ENCODE measurements around the gene EXOC8. TPM values are rescaled to one million over a fixed set of nuclear protein-coding genes. Genes with fewer than 3 reads are reported as not detected.

Gene EXOC8
- total and polyA plus RNA-seq, 2 of the 13 experiments (the other 11 are each of a cell fraction or from before 2014, with no cell fraction given): 2.1 to 7.9 TPM

DNA sequence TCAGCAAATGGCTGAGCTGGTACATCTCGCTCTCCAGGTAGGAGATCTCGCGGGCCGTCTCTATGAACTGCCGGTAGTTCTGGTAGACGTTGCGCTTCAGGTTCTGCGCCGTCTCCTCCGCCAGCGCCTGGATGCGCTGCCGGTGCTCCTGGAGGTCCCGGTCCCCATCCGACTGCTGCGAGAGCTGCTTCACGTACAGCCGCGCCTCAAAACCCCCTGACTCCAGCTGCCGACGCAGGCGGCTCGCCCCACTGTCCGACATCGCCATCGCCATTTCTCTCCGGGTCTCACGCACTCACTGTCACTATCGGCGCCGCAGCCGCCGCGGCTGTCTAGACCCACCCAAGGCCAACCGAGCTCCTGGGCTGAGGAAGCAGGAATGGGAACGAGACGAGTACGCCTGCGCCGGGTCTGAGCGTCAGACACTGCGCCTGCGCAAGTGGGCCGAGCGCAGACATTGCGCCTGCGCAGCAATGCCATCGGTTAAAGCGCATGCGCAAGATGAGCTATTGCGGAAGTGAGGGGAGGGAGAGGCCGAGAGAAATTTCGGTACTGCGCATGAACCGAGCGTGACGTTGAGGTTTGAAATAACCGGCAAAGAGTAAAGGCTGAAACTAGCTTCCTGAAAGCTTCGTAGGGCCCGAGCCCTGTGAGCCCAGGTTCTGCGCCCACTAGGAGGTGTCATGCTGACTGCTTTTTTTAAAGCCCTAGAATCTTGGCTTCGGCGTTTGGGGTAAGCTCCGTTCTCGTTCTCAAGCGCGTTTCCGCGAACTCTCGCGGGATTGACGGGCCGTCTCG is at the start of gene EXOC8 (continued):
- no peak for TF ChIP-seq MAF1 (CRISPR knock-in tag; IDR thresholded peaks at IDR 0.05; ENCODE audit: borderline replicate concordance)
- TF ChIP-seq ZNF251 (CRISPR knock-in tag; IDR thresholded peaks at IDR 0.05): 0 out of 2 replicates have a peak, but pooled peaks have one; percentile 52
- TF ChIP-seq, protein P1, sequence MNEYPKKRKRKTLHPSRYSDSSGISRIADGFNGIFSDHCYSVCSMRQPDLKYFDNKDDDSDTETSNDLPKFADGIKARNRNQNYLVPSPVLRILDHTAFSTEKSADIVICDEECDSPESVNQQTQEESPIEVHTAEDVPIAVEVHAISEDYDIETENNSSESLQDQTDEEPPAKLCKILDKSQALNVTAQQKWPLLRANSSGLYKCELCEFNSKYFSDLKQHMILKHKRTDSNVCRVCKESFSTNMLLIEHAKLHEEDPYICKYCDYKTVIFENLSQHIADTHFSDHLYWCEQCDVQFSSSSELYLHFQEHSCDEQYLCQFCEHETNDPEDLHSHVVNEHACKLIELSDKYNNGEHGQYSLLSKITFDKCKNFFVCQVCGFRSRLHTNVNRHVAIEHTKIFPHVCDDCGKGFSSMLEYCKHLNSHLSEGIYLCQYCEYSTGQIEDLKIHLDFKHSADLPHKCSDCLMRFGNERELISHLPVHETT (CRISPR knock-in tag; conservative IDR thresholded peaks at IDR 0.05): peak; percentile 54; the same call in 1 of the 2 replicates
- peak; percentile 92; the same call in 1 of the 2 replicates for TF ChIP-seq ELF4 (CRISPR knock-in tag; IDR thresholded peaks at IDR 0.05; ENCODE audit: borderline replicate concordance)
- peak; percentile 58 for TF ChIP-seq IRF2 (CRISPR knock-in tag; IDR thresholded peaks at IDR 0.05)
- TF ChIP-seq, protein P2, sequence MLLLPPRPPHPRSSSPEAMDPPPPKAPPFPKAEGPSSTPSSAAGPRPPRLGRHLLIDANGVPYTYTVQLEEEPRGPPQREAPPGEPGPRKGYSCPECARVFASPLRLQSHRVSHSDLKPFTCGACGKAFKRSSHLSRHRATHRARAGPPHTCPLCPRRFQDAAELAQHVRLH (CRISPR knock-in tag; IDR thresholded peaks at IDR 0.05; ENCODE audit: borderline replicate concordance, low read depth): peak; percentile 87
- TF ChIP-seq ZNF615 (CRISPR knock-in tag; IDR thresholded peaks at IDR 0.05; ENCODE audit: borderline replicate concordance): 0 out of 2 replicates have a peak, but pooled peaks have one; percentile 2
- 0 out of 2 replicates have a peak, but pooled peaks have one; percentile 25 for TF ChIP-seq ZNF44 (CRISPR knock-in tag; IDR thresholded peaks at IDR 0.05)
- no peak for TF ChIP-seq ZMAT5 (CRISPR knock-in tag; IDR thresholded peaks at IDR 0.05; ENCODE audit: borderline replicate concordance, low read depth)
- TF ChIP-seq, protein P3, sequence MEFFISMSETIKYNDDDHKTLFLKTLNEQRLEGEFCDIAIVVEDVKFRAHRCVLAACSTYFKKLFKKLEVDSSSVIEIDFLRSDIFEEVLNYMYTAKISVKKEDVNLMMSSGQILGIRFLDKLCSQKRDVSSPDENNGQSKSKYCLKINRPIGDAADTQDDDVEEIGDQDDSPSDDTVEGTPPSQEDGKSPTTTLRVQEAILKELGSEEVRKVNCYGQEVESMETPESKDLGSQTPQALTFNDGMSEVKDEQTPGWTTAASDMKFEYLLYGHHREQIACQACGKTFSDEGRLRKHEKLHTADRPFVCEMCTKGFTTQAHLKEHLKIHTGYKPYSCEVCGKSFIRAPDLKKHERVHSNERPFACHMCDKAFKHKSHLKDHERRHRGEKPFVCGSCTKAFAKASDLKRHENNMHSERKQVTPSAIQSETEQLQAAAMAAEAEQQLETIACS (CRISPR knock-in tag; IDR thresholded peaks at IDR 0.05): peak; percentile 56; the same call in 1 of the 2 replicates
- no peak for TF ChIP-seq ZNF24 (IDR thresholded peaks at IDR 0.05)
- TF ChIP-seq ZNF841 (CRISPR knock-in tag; IDR thresholded peaks at IDR 0.05; ENCODE audit: borderline replicate concordance): no peak
- TF ChIP-seq TCF12 (IDR thresholded peaks at IDR 0.05): no peak
- no peak for TF ChIP-seq TCF12 (CRISPR knock-in tag; IDR thresholded peaks at IDR 0.05)
- TF ChIP-seq ATAD3A (CRISPR knock-in tag; IDR thresholded peaks at IDR 0.05): 0 out of 2 replicates have a peak, but pooled peaks have one; percentile 31
- TF ChIP-seq ARID3A (IDR thresholded peaks at IDR 0.05; ENCODE audit: low read depth, low read length): no peak
- no peak for TF ChIP-seq RFXANK (CRISPR knock-in tag; IDR thresholded peaks at IDR 0.05)
- peak; percentile 85; the same call in 1 of the 2 replicates for TF ChIP-seq KDM5B (CRISPR knock-in tag; IDR thresholded peaks at IDR 0.05; ENCODE audit: borderline replicate concordance)
- TF ChIP-seq REPIN1 (CRISPR knock-in tag; IDR thresholded peaks at IDR 0.05; ENCODE audit: borderline replicate concordance, low read depth): peak; percentile 62; the same call in 1 of the 2 replicates
- TF ChIP-seq NR2C2 (CRISPR knock-in tag; IDR thresholded peaks at IDR 0.05; ENCODE audit: borderline replicate concordance): peak; percentile 29; the same call in 1 of the 2 replicates
- no peak; the same call in 1 of the 2 replicates for TF ChIP-seq PRMT3 (CRISPR knock-in tag; IDR thresholded peaks at IDR 0.05; ENCODE audit: borderline replicate concordance, low read depth)
- TF ChIP-seq ELF3 (CRISPR knock-in tag; IDR thresholded peaks at IDR 0.05): no peak
- TF ChIP-seq ZNF343 (CRISPR knock-in tag; IDR thresholded peaks at IDR 0.05): 0 out of 2 replicates have a peak, but pooled peaks have one; percentile 20
- TF ChIP-seq GATAD1 (CRISPR knock-in tag; IDR thresholded peaks at IDR 0.05): peak; percentile 96
- TF ChIP-seq ZNF235 (CRISPR knock-in tag; IDR thresholded peaks at IDR 0.05; ENCODE audit: borderline replicate concordance): 0 out of 2 replicates have a peak, but pooled peaks have one; percentile 52

All from HepG2 (cell line).